RCC 7860 (cell line): ENCODE results near the gene ARCN1.

ENCODE experiments used
- DNase-seq: peaks from one replicate; pipeline ENCODE4 v3.0.0-alpha.2; 2015; ENCODE audit warnings: low spot score
- FAIRE-seq: peaks from 2 replicates; lab custom pipeline; 2012; peaks lifted over from hg19 to GRCh38; lab: Jason Lieb, UNC

ARCN1 gene

DNA sequence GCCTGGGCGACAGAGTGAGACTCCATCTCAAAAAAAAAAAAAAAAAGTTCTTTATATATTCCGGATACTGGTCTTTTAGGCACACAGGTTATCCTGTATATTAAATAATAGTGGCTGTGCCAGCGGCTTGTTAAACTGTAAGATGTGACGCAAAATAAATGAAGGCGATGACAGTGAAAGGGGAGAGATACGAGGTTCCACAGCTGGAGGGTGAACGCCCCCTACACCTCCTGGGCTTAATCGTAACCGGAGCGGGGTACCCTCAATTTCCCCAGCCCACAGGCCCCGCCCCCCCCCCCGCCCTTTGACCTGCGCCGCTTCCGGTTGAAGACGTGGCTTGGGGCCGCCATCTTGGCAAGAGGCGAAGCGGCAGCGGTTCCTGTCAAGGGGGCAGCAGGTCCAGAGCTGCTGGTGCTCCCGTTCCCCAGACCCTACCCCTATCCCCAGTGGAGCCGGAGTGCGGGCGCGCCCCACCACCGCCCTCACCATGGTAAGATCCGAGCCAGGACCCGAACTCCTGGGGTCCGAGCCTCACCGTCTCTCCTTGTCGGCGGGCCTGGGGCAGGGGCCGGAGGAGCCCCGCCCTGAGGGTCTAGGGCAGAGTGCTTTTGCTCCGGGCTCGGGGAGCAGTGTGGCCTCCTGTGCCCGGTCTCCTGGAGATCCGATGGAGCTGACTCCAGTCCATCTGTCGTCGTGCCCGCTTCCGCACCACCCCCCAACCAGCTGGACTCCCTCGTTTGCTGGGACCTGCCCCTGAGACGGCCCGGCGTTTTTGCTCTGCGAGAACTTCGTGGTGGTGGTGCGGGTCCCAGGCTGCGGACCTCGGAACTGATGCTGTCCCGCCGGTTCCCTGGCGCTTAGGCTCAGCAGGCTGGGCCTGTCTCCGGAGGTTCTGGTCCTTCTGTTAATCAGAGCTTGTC is at the start of gene ARCN1:
TSS of gene ARCN1 (plus strand) at position 349 of the 920 bp plus-strand sequence. CDS start at position 488, 139 bp downstream.
- DNase-seq (peak; percentile 32), FAIRE-seq (no peak)

DNA sequence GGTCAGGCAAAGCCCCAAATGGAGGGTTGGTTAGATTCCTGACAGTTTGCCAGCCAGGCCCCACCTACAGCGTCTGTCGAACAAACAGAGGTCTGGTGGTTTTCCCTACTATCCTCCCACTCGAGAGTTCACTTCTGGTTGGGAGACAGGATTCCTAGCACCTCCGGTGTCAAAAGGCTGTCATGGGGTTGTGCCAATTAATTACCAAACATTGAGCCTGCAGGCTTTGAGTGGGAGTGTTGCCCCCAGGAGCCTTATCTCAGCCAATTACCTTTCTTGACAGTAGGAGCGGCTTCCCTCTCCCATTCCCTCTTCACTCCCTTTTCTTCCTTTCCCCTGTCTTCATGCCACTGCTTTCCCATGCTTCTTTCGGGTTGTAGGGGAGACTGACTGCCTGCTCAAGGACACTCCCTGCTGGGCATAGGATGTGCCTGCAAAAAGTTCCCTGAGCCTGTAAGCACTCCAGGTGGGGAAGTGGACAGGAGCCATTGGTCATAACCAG is 49.6 kb upstream of the ARCN1 start:
- FAIRE-seq (no peak), DNase-seq (no peak)

DNA sequence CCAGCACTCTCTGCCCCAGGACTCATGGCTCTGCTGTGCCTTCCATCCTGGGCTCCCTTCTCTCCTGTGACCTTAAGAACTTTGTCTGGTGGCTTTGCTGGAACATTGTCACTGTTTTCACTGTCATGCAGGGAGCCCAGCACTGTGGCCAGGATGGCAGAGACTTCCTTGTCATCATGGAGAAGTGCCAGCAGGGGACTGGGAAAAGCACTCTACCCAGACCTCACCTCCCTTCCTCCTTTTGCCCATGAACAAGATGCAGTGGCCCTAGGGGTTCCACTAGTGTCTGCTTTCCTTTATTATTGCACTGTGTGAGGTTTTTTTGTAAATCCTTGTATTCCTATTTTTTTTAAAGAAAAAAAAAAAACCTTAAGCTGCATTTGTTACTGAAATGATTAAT is 47.9 kb upstream of the ARCN1 start:
- DNase-seq (no peak), FAIRE-seq (no peak)

DNA sequence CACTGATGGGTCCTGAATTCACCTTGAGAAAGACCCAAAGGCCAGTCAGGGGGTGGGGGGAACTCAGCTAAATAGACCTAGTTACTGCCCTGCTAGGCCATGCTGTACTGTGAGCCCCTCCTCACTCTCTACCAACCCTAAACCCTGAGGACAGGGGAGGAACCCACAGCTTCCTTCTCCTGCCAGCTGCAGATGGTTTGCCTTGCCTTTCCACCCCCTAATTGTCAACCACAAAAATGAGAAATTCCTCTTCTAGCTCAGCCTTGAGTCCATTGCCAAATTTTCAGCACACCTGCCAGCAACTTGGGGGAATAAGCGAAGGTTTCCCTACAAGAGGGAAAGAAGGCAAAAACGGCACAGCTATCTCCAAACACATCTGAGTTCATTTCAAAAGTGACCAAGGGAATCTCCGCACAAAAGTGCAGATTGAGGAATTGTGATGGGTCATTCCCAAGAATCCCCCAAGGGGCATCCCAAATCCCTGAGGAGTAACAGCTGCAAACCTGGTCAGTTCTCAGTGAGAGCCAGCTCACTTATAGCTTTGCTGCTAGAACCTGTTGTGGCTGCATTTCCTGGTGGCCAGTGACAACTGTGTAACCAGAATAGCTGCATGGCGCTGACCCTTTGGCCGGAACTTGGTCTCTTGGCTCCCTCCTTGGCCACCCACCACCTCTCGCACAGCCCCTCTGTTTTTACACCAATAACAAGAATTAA is 47.3 kb upstream of the ARCN1 start:
- FAIRE-seq: no peak

DNA sequence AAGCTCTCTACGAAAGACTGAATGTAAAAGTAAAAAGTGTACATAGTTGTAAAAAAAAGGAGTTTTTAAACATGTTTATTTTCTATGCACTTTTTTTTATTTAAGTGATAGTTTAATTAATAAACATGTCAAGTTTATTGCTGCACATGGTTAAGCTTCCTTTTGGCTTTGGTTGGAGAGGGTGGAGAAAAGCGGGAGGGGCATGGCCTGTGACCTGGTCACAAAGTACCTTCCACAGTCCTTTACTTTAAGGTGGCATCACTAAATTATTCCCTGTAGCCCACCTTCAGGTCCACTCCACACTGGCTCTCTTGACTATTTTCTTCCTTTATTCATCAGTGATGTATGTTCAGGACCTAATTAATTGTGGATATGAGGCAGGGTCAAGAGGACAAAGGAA is 45.5 kb upstream of the ARCN1 start:
- no peak for FAIRE-seq
- no peak for DNase-seq

More for the DNA sequence above, 47.3 kb upstream of the ARCN1 start:
- DNase-seq: no peak

DNA sequence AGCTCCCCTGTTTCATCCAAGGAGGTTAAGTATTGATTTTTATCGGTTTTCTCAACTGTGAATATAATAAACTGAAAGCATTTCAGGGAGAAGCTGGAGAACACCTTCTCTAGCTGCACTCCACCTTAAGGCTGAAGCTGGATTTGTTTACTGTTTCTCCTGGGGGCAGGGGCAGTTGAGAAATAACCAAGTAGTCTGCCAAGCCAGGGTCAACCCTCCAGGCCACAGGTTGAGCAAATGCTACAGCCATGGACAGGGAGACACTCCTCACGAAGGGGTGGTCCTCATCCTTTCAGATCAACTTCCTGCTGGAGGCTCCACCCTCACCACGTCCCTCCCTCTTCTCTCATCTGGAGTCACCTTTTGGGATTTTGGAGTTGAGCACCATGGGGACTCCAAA is 45.1 kb upstream of the ARCN1 start, which contains the start of gene TTC36:
TSS of gene TTC36 (plus strand) at position 366 of the 400 bp plus-strand sequence. CDS start at position 387, 21 bp downstream.
- DNase-seq (no peak), FAIRE-seq (no peak)

DNA sequence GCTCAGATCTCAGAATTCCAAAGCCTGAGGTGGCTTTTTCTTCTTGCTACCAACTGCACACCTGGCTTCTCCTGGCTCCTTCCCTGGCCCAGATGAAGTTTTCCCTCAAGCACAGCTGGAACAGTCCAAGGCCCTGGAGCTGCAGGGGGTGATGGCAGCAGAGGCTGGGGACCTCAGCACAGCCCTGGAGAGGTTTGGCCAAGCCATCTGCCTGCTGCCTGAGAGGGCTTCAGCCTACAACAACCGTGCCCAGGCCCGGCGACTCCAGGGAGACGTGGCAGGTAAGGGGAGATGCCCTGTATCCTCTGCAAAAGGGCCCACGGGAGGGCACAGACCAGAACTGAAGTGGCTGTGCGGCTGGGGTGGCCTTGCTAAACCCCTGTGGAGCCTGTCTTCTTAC is 43.7 kb upstream of the ARCN1 start:
- FAIRE-seq (no peak), DNase-seq (no peak)

DNA sequence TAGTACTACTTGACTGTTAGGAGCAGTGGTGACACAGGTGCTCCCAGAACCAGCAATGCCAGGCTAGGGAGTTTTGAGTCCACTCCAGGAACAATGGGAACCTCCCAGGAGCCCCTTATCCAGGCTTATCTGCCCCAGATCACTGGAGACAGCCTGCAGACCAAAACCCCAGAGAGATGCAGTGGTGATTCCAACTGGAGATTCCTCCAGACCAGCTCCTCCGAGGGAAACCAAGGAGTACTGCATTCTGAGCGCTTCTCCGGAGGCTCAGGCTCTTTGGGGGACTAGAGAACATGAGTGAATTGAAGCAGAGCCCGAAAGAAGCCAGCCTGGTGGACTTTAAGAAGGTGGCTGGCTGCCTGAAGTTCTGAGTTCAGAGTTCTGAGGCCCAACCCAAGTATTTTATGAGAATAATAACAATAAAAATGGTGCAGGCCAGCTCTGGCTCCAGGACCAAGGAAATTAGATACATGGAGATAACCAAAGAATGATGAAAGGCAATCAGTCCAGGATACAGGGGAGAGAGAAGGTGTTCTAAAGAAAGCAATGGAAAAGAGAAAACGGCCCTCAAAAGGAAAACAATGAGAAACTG is 42.5 kb upstream of the ARCN1 start:
- FAIRE-seq: no peak
- DNase-seq: no peak

DNA sequence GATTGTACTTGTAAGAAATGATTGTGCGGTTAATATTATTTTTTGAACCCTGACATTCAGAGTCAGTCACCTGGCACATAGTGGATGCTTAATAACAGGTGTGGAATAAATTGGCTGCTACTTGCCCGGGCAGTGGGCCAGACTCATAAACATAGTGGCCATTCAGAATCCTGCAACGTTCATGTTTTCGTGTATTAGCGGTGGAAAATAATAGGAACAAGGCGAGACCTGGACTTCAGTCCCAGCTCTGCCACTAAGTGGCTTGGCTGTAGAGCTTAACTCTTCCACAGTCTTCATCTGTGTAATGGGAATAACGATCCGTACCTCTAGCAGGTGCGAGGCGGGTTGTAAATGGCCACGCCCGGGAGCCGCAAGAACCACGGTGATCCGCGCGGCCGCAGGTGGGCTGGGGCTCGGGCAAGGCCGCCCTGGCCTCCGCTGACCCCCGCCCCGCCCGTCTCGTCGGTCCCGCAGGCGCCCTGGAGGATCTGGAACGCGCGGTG is 42.0 kb upstream of the ARCN1 start:
- FAIRE-seq: no peak
- no peak for DNase-seq

DNA sequence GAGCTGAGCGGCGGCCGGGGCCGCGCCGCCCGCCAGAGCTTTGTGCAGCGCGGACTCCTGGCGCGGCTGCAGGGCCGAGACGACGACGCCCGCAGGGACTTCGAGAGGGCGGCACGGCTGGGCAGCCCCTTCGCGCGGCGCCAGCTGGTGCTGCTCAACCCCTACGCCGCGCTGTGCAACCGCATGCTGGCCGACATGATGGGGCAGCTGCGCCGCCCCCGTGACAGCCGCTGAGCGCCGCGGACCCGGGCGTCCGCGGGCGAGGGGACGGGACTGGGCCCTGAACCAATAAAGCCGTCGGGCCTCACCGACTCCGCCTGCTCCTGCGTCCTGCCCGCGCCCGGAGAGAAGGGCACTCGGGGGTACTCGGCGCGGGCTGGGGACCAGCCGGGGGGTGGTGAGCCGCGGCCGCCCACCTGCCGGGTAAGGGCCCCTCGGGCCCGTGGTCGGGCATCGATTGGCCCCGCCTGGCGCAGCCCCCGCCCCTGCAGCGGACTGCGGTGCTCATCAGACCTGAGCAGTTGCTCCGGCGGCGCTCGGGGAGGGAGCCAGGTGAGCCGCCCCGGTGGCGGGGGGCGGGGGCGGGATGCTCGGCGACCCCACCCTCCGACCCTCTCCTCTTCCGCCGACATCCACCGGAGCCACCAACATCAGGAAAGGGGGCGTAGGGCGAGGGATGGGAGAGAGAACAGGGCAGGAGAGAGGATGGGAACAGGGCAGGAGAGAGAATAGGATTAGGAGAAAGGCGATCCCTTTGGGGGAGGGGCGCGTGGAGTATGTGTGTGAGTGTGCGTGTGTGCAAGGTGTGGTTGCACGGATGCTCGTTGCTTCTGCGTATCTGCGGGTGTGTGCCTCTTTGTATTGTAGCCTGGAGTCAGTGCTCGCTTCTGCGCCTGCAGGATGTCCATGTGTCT is 41.3 kb upstream of the ARCN1 start, which contains the start of gene TMEM25:
TSS of gene TMEM25 (plus strand) at position 510 of the 914 bp plus-strand sequence. CDS start 610 bp downstream, outside the sequence.
- DNase-seq: no peak
- FAIRE-seq: no peak

DNA sequence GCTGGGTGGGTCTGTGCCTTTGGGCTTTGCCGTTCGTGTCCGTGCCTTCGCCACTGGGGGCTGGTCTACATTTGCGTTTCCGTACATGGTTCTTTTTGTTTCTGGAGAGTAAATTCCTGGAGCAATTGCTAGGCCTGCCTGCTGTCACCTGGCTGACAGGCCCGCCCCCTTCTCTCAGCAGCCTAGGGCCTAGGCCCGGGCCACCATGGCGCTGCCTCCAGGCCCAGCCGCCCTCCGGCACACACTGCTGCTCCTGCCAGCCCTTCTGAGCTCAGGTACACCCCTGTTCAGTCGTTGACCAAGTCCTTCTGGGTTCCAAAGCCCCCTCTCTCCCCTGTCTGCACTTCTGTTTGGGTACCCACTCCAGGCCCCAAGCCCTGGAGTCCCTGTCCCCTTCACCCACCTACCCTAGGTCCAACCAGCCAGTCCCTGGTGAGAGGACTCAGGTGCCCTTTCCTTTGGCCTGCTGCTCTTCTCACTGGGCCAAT is 40.6 kb upstream of the ARCN1 start:
- FAIRE-seq: no peak
- no peak for DNase-seq

DNA sequence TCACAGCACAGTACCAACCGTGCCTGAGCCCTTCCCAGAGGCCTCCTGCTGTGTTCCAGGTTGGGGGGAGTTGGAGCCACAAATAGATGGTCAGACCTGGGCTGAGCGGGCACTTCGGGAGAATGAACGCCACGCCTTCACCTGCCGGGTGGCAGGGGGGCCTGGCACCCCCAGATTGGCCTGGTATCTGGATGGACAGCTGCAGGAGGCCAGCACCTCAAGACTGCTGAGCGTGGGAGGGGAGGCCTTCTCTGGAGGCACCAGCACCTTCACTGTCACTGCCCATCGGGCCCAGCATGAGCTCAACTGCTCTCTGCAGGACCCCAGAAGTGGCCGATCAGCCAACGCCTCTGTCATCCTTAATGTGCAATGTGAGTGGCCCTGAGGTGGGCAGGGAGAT is 40.1 kb upstream of the ARCN1 start:
- FAIRE-seq (no peak), DNase-seq (no peak)

DNA sequence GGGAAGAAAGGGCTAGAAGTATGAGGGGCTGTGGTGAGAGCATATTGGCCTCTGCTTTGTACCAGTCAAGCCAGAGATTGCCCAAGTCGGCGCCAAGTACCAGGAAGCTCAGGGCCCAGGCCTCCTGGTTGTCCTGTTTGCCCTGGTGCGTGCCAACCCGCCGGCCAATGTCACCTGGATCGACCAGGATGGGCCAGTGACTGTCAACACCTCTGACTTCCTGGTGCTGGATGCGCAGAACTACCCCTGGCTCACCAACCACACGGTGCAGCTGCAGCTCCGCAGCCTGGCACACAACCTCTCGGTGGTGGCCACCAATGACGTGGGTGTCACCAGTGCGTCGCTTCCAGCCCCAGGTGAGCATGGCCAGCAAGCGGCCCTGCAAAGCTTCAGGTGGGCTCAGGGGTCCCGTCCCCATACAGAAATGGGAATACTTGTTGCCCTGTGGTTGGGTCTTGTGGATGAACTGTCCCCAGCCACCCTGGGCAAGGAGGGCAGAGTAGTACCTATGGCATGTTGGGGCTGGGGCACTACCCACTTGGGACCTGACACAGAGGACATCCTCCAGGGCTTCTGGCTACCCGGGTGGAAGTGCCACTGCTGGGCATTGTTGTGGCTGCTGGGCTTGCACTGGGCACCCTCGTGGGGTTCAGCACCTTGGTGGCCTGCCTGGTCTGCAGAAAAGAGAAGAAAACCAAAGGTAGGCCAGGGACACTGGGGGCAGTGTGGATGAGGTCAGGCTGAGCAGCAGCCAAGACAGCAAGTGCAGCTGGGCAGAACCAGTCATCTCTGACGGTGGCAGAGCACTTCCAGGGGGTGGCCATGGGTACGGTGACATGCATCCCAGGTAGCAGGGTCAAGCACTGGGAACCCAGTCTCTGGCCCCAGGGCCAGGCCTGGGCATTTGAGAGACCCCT is 39.1 kb upstream of the ARCN1 start:
- DNase-seq (no peak), FAIRE-seq (no peak)

DNA sequence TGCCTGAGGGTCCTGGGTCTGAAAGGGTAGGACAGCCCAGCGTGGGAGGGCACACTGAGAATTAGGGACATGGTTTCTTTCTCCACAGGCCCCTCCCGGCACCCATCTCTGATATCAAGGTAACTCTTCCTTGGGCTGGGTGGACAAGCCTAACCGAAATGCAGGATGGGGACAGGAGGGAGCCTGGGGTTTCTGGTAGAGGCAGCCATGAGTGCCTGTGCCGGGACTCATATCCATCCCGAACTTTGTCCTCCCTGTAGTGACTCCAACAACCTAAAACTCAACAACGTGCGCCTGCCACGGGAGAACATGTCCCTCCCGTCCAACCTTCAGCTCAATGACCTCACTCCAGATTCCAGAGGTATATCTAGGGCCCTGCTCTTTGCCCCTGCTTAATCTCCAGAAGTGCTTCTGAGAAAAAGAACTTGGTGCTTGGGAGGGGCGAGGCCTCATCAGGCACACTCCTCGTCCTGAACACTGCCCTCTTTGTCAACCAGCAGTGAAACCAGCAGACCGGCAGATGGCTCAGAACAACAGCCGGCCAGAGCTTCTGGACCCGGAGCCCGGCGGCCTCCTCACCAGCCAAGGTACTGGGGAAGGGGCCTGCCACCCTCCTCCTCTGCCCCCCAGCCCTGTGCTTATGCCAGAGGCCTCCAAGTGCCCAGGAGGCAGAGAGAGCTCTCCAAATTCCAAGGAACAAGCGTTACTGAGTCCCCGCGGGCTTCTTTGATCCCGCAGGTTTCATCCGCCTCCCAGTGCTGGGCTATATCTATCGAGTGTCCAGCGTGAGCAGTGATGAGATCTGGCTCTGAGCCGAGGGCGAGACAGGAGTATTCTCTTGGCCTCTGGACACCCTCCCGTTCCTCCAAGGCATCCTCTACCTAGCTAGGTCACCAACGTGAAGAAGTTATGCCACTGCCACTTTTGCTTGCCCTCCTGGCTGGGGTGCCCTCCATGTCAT is 38.2 kb upstream of the ARCN1 start:
- no peak for FAIRE-seq

DNA sequence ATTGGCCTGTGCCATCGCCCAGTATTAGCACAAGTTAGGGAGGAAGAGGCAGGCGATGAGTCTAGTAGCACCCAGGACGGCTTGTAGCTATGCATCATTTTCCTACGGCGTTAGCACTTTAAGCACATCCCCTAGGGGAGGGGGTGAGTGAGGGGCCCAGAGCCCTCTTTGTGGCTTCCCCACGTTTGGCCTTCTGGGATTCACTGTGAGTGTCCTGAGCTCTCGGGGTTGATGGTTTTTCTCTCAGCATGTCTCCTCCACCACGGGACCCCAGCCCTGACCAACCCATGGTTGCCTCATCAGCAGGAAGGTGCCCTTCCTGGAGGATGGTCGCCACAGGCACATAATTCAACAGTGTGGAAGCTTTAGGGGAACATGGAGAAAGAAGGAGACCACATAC is 36.9 kb upstream of the ARCN1 start:
- FAIRE-seq (no peak), DNase-seq (no peak)

More for the DNA sequence above, 38.2 kb upstream of the ARCN1 start:
- DNase-seq: no peak

DNA sequence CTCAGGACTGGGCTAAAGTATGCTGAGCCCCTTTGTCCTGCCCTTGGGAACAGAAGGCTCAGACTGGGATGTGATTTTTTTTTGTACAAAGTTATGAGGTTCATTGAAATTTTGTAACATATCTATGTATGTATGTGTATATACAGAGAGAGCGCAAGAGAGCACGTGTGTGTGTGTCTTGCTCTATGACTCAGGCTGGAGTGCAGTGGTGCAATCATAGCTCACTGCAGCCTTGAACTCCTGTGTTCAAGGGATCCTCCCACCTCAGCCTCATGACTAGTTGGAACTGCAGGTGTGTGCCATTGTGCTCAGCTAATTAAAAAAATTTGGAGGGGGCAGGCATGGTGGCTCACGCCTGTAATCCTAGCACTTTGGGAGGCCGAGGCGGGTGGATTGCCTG is 35.5 kb upstream of the ARCN1 start:
- FAIRE-seq: no peak
- DNase-seq: no peak

DNA sequence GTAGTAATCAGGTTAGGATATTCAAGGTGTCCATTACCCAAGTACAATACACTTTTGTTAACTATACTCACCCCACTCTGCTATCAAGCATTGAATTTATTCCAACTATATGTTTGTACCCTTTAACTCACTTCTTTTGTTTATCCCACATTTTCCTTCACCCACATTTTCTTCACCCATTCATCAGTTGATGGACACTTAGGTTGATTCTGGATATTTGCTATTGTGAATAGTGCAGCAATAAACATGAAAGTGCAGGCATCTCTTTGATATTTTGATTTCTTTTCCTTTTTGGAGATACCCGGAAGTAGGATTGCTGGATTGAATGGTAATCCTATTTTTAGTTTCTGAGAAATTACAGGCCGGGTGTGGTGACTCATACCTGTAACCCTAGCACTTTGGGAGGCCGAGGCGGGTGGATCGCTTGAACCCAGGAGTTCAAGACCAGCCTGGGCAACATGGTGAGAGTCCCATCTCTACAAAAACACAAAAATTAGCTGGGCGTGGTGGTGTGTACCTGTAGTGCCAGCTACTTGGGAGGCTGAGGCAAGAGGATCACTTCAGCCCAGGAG is 34.7 kb upstream of the ARCN1 start:
- DNase-seq (no peak), FAIRE-seq (no peak)
